AG20443 (cell line): ENCODE measurements around the gene TRMT2B.
"Not testable (repeated sequence)": the region's sequence is repeated elsewhere in the genome, so short reads cannot be mapped to it uniquely, and the experiment has no call there.

ENCODE experiments used
- DNase-seq: peaks from one replicate; pipeline ENCODE4 v3.0.0; 2012; ENCODE audit warnings: low spot score, mixed read lengths

The TRMT2B gene

DNA sequence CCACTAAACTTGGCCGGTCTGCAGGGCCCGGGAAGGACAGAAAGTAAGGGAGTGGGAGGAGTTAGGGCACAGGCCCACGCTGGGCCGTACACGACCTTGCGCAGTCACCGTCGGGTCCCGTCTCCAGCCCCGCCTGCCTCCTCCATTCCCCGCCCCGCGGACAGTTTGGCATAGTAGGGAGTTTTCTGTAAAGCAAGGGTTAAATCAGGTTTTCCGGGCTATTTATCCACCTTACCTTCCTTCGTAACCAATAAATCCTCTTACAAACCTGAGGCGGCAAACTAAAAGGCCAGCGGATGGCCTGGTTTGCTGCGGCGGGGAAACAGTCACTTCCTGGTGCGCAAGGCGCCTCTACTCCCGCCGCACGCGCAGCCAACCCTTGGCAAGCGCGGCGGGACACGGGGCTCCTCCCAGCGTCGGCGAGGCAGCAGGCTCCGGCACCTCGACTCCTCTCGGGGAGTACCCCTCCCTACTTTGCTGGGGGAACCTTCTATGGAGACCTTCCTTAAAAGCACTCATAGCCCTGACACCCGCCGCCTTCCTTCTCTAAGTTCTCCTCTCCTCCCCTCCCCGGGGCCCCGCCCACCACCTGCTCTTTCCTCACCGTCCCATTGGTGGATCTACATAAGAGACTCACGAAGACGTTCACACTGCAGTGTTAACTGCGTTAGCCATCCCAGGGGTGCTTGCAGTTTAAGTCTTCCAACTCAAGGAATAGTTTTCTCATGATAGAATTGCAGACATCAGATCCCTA, at the start of gene TRMT2B:
TSS of gene TRMT2B (minus strand) at position 563 of the 754 bp plus-strand sequence. CDS start 9,822 bp downstream, outside the sequence.
- DNase-seq: peak; percentile 84

DNA sequence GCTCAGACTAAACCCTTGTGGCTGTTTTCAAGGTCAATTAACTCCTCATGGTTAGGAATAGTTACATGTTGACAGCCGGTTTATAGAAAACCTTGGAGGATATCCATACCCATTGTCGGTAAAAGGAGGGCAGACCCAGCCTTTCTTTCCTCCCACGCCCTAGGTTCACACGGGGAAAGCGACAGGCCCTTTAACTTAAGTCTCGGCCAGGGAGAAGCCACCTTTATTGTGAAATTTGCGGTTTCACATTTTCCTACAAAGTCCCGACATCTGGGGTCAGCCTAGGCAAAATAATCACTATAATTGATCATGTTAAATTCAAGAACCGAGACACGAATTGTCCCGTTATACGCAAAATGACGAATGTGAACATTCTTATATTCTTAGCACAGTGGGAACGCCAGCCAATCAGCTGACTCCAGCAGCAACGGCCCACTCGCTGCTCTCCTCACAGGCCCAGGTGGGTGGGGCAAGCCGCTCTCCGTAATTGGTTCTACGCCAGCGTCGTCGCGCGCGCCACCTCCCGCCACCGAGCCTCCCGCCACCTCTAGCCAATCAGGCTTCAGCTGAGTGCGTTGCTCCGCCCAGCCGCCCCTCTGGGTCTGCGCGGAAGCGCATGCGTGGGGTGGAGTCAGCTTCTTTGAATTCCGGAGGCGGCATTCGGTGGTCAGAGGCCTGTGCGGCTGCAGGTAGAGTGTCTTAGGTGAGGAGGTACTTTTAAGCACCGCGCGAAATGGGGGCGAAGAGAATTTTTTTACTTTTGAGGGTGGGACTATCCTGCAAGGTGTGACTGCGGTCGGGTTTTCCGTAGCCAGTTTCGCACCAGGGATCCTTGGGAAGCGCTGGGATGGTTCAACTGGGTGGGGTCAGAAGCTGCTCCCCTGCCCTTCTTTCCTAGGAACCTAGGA, 45.9 kb upstream of the TRMT2B start, which contains the start of gene CENPI:
TSS of gene CENPI (plus strand) at position 659 of the 908 bp plus-strand sequence. CDS start 2,867 bp downstream, outside the sequence.
- DNase-seq: peak; percentile 97

DNA sequence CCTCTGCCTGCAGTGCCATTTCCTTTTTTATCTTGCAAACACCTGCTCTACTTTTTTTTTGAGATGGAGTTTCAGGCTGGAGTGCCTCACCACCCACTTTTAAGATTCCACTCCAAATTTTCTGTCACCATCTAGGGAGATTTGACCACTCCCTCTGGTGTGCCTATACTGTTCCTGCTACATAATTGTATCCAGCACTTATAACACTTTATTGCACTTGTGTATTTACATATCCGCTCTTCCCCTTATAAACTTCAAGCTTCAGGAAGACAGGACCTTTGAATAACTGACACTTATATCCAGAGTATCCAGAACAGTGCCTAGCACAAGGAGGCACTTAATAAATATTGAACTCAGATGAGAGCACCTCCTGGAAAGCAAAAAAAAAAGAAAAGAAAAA, 39.9 kb upstream of the TRMT2B start:
- no peak for DNase-seq

DNA sequence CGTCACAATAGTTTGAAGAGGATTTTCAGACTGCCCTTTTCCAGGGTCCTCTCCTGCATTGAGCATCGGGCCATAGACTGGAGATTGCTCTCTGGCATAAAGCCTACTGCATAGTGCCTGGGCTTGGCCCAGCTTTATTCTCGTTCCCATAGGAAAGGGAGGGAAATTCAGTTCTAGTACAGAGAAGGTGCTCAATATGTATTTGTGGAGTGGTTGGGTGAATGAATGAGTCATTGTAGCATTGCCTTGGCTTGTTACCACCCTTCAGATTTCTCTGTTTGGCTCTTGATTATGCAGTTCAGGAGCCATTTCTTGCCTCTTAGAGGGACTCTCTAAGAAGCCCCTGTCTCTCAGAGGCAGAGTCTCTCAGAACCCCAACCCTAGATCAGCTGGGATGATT, 29.3 kb upstream of the TRMT2B start:
- no peak for DNase-seq

DNA sequence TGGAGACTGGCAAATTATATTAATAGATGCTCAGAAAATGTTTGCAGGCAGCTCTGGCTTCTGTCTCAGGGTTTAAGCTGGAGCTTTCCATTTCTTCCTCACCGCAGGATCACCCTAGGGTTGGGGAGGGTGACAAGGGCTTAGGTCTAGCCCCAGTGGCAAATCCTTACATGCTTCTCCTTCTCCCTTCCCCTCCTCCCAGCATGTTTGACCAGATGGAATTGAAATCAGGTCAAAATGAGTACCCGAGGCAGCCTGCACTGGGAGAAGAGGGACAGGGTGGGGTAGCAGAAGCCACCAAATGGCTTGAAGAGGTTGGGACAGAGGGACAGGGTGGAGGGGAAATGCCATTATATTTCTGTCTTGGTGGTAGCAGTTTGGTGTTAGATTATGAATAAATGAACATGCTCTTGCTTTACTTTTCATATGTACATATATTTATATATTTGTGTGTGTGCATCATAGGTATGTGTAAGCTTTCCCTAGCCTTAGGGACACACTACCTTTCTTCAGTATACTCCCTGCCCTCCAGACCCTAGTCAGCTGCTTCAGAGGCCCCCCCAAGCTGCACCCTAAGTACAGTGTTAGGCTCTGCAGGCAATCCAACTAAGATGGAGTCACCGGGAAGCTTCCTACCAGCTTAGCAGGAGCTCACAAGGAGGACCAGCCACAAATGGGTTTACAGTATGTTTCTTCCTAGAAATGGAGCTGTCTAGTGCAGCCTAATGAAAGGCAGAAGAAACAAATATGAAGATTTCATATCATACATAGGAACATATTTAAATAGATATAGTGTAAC, 28.6 kb upstream of the TRMT2B start:
- no peak for DNase-seq

DNA sequence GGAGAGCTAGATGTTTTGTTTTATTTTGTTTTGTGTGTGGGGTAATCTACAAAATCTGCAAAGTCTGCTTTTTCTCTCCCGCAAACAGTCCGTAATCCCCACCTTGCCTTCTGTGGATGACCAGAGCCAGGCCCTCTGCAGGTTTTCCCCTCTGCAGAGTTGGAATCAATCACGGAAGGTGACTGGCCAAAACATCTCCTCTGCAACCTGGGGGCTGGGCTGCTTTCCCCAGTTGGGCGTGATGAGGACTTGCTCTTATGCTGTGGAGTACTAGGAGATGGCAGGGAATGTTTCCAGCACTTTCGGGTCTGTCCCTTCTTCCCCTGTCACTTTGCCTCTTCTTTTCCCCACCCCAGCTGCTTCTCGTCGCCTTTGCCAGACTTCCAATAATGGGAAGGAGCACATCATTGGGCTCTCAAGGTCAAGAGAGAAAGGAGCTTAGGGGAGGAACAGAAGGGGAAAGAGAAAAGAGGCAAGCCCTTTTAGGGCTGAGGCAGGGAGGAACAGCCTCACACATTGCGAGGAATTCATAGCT, 27.9 kb upstream of the TRMT2B start:
- no peak for DNase-seq

GRCh38 chrX:101078716-101079598, 27.0 kb upstream of the TRMT2B start, which contains the start of gene TMEM35A:
Gene TMEM35A (plus strand): TSS chrX:101078879. CDS start chrX:101079003, 124 bp downstream.
- peak; percentile 49 for DNase-seq

GRCh38 chrX:101071582-101071981, 19.7 kb upstream of the TRMT2B start:
- no peak for DNase-seq

DNA sequence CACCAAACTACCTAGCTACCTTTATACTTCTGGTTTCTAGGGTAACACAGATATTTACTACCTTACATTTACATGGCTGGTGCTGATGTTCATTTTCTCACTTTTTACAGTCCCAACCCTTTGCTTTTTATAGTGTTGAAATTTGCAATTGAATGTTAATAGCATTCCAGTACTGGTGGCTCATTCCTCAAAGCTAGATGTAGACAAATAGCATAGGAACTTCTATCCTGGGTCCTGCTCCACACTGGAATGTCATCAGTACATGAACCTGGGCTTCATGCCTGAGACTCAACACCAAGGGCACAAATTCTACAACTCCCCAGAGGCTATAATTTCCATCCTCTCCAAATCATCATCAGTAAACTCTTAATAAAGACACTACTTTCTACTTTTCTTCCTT, 10.3 kb upstream of the TRMT2B start:
- peak; percentile 35 for DNase-seq

GRCh38 chrX:101057093-101057714, 5.3 kb upstream of the TRMT2B start:
- DNase-seq: peak; percentile 14

DNA sequence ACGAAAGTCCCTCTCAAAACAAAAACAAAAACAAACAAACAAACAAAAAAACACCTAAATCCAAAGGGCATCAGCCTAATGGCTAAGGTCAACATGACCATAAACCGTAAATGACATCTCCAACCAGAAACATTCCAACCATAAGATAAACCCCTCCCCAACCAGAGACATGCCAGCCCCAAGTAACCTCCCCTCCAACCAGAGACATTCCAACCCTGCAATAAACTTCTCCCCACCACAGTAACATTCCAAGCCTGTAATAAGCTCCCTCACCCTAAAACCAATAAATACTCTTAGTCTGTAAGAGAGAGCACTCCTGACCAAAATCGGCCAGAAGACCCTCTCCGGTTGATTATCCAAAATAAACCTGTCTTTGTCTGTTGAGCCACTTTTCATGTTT, 4.6 kb upstream of the TRMT2B start:
- DNase-seq: not testable (repeated sequence)

- DNase-seq: no peak
Observed at GRCh38 chrX:101051153-101051548, 760 bp downstream of the TRMT2B start.

DNA sequence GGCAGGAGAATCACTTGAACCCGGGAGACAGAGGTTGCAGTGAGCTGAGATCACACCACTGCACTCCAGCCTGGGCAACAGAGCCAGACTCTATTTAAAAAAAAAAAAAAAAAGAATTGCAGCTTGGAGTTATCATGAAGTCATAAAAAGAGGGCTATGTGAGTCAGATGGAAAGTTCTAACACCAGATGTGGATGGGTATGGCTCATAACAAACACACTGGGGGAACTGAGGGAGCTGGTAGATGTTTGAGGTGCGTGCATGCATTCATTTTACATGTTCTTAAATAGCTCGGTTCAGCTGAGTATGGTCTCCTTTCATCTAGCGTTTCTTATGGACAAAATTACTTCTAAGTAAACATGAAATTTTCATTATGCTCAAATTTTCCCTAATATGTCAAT, 11.7 kb downstream of the TRMT2B start:
- DNase-seq: peak; percentile 7

- no peak for DNase-seq
Observed at GRCh38 chrX:101037231-101037630, 14.7 kb downstream of the TRMT2B start.

DNA sequence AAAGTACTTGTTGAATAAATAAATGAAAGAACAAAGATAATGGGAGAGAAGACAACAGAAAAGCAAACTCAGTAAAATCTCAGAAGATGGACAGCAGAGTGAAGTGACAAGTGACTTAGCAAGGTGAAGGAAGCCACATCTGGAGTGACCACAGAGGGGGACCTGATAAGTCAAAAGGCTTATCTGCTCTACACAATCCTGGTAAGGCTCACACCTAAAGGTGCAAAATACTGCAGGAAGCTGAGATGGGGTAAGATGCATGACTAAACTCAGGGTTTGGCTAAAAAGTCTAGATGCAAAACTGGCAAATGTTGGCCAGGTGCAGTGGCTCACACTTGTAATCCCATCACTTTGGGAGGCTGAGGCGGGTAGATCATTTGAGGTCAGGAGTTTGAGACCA, 22.2 kb downstream of the TRMT2B start:
- DNase-seq: no peak

DNA sequence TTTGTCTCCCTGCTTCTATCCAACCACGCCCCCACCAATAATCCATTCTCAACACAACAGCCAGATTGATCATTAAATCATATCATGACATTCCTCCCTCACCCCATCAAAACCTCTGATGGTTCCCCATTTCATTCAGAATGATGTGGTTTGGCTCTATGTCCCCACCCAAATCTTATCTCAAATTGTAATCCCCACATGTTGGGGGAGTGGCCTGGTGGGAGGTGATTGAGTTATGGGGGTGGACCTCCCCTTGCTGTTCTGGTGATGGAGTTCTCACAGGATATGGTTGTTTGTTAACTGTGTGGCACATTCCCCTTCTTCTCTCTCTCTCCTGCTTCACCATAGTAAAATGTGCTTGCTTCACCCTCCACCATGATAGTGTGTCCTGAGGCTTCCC, 23.3 kb downstream of the TRMT2B start:
- DNase-seq: no peak

DNA sequence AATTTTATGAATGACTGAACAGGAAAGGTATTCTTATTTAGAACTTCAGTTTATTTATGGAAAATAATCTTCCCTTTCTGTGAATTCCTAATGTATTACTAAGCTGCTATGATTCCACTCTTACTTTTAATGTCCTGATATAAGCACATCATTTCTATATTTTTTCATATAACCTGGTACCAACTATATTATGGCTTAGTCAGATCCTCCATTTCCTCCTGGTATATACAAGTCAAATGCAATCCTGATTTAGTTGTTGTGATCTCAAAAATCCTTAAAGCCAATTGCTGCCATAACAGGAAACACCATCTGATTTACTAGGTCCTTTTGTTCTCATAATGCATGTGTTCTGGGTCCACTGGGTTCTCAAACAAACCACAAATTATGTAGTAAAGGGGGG, 26.8 kb downstream of the TRMT2B start:
- no peak for DNase-seq

DNA sequence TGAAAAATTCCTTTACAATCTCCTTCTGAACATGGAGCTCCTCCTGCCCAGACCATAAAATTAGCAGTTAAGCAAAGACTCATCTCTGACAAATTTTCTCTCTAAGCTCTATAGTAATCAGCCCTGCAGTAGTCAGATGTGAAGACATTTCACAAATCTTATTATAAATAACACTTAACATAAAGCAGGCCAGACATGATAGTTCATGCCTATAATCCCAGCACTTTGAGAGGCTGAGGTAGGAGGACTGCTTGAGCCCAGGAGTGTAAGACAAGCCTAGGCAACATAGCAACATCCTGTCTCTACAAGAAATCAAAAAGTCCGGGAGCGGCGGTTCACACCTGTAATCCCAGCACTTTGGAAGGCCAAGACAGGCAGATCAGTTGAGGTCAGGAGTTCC, 29.9 kb downstream of the TRMT2B start:
- no peak for DNase-seq

- DNase-seq: not testable (repeated sequence)
Observed at GRCh38 chrX:101012031-101012430, 39.9 kb downstream of the TRMT2B start.

- no peak for DNase-seq
Observed at GRCh38 chrX:101009090-101009489, 42.8 kb downstream of the TRMT2B start.
